Heart right ventricle (tissue), 16 donors: ENCODE measurements around the gene CARD18. TPM values are rescaled to one million over a fixed set of nuclear protein-coding genes. Genes with fewer than 3 reads are reported as not detected.

Source experiments
- ATAC-seq, 8 donors: fragments of 200-7000 bp; cut with Tn5 transposase; one replicate each; pipeline ENCODE4 v1.9.1; 2020; ENCODE audit warnings: mild to moderate bottlenecking in 8 of 8, moderate library complexity in 8 of 8, moderate number of reproducible peaks in 1 of 8
- DNase-seq, 2 donors: peaks; one replicate each; pipeline ENCODE4 v3.0.0-alpha.2; 2020
- H3K27ac ChIP-seq, 10 donors: fragments of 200-600 bp; sonication (generic) in 2 of 10; one replicate each; pipeline versions ENCODE4 v1.5.0 to v1.8.0; 2020 to 2022; ENCODE audit warnings: mild to moderate bottlenecking in 3 of 10
- H3K27me3 ChIP-seq, 7 donors: fragments of 200-600 bp; one replicate each; pipeline ENCODE4 v1.8.0; 2021 to 2022; ENCODE audit warnings: mild to moderate bottlenecking in 2 of 7
- H3K36me3 ChIP-seq, 9 donors: fragments of 200-600 bp; sonication (generic) in 1 of 9; one replicate each; pipeline versions ENCODE4 v1.5.0 to v1.8.0; 2020 to 2022; ENCODE audit warnings: mild to moderate bottlenecking in 2 of 9
- H3K4me1 ChIP-seq, 9 donors: fragments of 200-600 bp; sonication (generic) in 1 of 9; one replicate each; pipeline versions ENCODE4 v1.5.0 to v1.8.0; 2020 to 2022; ENCODE audit warnings: mild to moderate bottlenecking in 4 of 9
- H3K4me3 ChIP-seq, 10 donors: fragments of 200-600 bp; sonication (generic) in 2 of 10; one replicate each; pipeline versions ENCODE4 v1.5.0 to v1.8.0; 2020 to 2022; ENCODE audit warnings: mild to moderate bottlenecking in 7 of 10, moderate library complexity in 2 of 10
- H3K9me3 ChIP-seq, 11 donors: fragments of 200-600 bp in 10 of 11; sonication (generic) in 2 of 11; one replicate each; pipeline versions ENCODE4 v1.5.0 to v1.8.0; 2013 to 2022; ENCODE audit warnings: mild to moderate bottlenecking in 2 of 11, control low read depth in 1 of 11, moderate library complexity in 1 of 11
- CTCF ChIP-seq, 9 donors: fragments of 200-600 bp; sonication (generic) in 2 of 9; IDR thresholded peaks; one replicate each; pipeline versions ENCODE4 v1.5.0 to v1.8.0; 2021 to 2022; ENCODE audit warnings: antibody characterized with exemption in 9 of 9, mild to moderate bottlenecking in 5 of 9, moderate library complexity in 1 of 9
- WGBS, 2 donors: extraction: QIAGEN DNeasy Blood & Tissue Kit; methylation state at CpG; one replicate each; pipeline ENCODE4 v1.1.7; 2013; ENCODE audit warnings: inconsistent platforms in 1 of 2; 5-methylcytosine and 5-hydroxymethylcytosine counted together
- intact Hi-C, 10 donors: fragments of 100-400 bp; cut with DNase I; formaldehyde crosslinking; loops; one replicate each; pipeline versions ENCODE4 v1.11.1 to v1.14.2; 2022
- long read RNA-seq, 3 donors: library from polyadenylated mRNA; unstranded; transcript quantifications; one replicate each; pipeline ENCODE4 v2.0.0, GENCODE V29; 2020 to 2021
- polyA plus RNA-seq, 2 donors: library from polyadenylated mRNA; stranded (reverse); fragments of 200-250 nt; gene quantifications; one replicate each; pipeline ENCODE4 v1.2.3, GENCODE V29; 2013
- total RNA-seq, 10 donors: library from RNA; stranded (reverse); fragmentation: NEBNext Ultra II Directional in 3 of 10; extraction: Animal tissue kit (Norgen Biotek cat#: 25700) in 3 of 10; gene quantifications; one replicate each; pipeline versions ENCODE4 v1.2.1 to v1.2.4, GENCODE V29; 2021 to 2023
- donor health status: Arrhythmogenic right ventricular cardiomyopathy.
- donor health status: ischemic (EF 13 %, LVEDD 7.1; RV severe dilation, severe dysfunction).
- donor health status: healthy with polysubstance abuse.
- donor health status: DM: no; HTN: yes; CAD: no.
- donor health status: DM: no; HTN: no; CAD: no.
- donor health status: ischemic (EF 25% LVEDD 6.9; RV normal size, moderate dysfunction).
- donor health status: ischemic (EF 25% LVEDD 5.7; RV mildly dilated, moderate dysfunction).
- donor health status: healthy.
- donor health status: DM: yes; HTN: yes; CAD: no.
- donor health status: Ischemic cardiomyopathy.
- donor health status: ischemic (EF 35%, LVEDD 5.7; RV mildly dilated, moderate dysfunction).
- donor health status: nonischemic (EF 11% LVEDD 7.7; RV severe dilation, severe dysfunction).
- donor health status: DM: yes; HTN: yes; CAD: no.
- donor health status: PGD.
- donor health status: ischemic (EF 29% LVEDD 5.4; RV normal size, mild dysfunction).
- donor health status: nonischemic (EF 23%, LVEDD 6.1; RV moderate dilation, normal function).

The CARD18 gene, protein sequence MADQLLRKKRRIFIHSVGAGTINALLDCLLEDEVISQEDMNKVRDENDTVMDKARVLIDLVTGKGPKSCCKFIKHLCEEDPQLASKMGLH
- total RNA-seq (under 1 TPM in 1 of 10 donors, not detected in 9; 0.67 TPM), polyA plus RNA-seq (1 to 10 TPM in 1 of 2 donors, under 1 TPM in 1; 0.07 to 2.3 TPM)
- long read RNA-seq, donor 1, result 0 reads
- long read RNA-seq, donor 2, result 0 reads
- long read RNA-seq, donor 3, result 0 reads

DNA sequence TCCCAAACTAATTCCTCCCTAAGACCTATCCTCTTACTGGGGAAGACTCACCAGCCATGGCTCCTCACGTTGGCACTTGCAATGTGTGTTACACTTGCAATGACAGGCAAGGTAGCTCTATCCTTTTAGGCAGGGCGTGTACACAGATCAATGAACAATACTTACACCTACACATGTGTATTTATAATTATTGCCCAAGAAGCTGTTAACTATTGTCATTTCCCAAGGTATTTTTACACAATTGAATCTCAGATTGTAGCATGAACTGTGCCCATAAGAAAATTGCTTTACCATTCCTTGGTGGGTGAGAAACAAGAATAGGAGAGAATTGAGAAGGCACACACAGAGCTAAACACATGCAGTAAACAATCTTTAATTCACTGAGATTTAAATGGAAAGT is at the start of gene CARD18:
Gene CARD18 (minus strand): TSS at position 101 of the 400 bp plus-strand sequence. CDS start 43 bp downstream, at position 58.
- ATAC-seq, result no peak

DNA sequence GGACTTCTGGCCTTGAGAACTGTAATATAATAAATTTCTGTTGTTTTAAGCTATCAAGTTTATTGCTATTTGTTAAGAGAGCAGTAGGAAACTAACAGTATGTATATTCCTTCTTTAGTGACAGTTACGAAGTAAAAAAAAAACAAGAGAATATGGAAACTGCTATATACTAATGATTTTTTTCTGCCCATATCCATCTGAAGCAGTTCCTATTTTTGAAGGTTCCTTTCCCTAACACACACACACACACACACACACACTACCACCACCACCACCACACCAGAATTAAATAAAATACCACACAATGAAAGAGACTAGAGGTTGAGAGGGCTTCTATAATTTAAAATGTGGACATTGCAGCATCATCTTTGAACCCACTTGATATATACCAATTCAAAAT is 44.4 kb upstream of the CARD18 start:
- Histone ChIP-seq H3K9me3 (no peaks in the 10 kb centered on the region), H3K4me3 (no peak overlapping the region), H3K27ac (peak overlapping the region in 1 of 10 donors; percentile 16), H3K27me3 (no peaks in the 10 kb centered on the region), H3K4me1 (peaks cover 0 to 29% (median 0%) of the 10 kb centered on the region in 9 donors), H3K36me3 (no peaks in the 10 kb centered on the region)
- DNase-seq, result no peak
- 88% methylated on average over 1 of the region's 1 CpG for WGBS, 2 donors
- TF ChIP-seq CTCF (IDR thresholded peaks at IDR 0.05), result no peak
- intact Hi-C loops, result no loop called here
- ATAC-seq, result no peak

More for the DNA sequence above, at the start of gene CARD18:
- intact Hi-C loops, result no loop called here
- H3K4me3 ChIP-seq, result no peak within 1 kb of the TSS
- TF ChIP-seq CTCF (IDR thresholded peaks at IDR 0.05), result no peak
- H3K27me3 ChIP-seq, result no peaks in the 10 kb centered on the region
- H3K27ac ChIP-seq, result no peak within 1 kb of the TSS
- no peak for DNase-seq
- H3K4me1 ChIP-seq, result peaks cover 0 to 27% (median 5%) of the 10 kb centered on the region in 9 donors
- H3K9me3 ChIP-seq, result peaks cover 0 to 8% (median 0%) of the 10 kb centered on the region in 11 donors
- 84 to 91% methylated on average over 2 of the region's 2 CpGs for WGBS, 2 donors
- H3K36me3 ChIP-seq, result no peaks in the 10 kb centered on the region

GRCh38 chr11:105183426-105183825 is 43.9 kb upstream of the CARD18 start:
- peaks cover 0 to 29% (median 0%) of the 10 kb centered on the region in 9 donors for H3K4me1 ChIP-seq
- no peaks in the 10 kb centered on the region for H3K27me3 ChIP-seq
- 47% methylated on average over 3 of the region's 3 CpGs for WGBS, 2 donors
- ATAC-seq (no peak), DNase-seq (no peak)
- H3K9me3 ChIP-seq, result no peaks in the 10 kb centered on the region
- no peaks in the 10 kb centered on the region for H3K36me3 ChIP-seq
- H3K4me3 ChIP-seq, result no peak overlapping the region
- H3K27ac ChIP-seq, result peak overlapping the region in 1 of 10 donors; percentile 74
- TF ChIP-seq CTCF (IDR thresholded peaks at IDR 0.05), result no peak
- intact Hi-C loops, result no loop called here

- intact Hi-C loops, result no loop called here
- no peaks in the 10 kb centered on the region for H3K9me3 ChIP-seq
- no peak for TF ChIP-seq CTCF (IDR thresholded peaks at IDR 0.05)
- no peaks in the 10 kb centered on the region for H3K36me3 ChIP-seq
- peak overlapping the region in 3 of 10 donors; percentile 12 to 74 (median 32) for H3K27ac ChIP-seq
- 79 to 96% methylated on average over 1 of the region's 1 CpG for WGBS, 2 donors
- H3K4me3 ChIP-seq, result no peak overlapping the region
- peaks cover 0 to 29% (median 0%) of the 10 kb centered on the region in 9 donors for H3K4me1 ChIP-seq
- no peak for DNase-seq
- H3K27me3 ChIP-seq, result no peaks in the 10 kb centered on the region
- ATAC-seq, result peak in 3 of 8 donors; percentile 54 to 64 (median 55)
Measured at GRCh38 chr11:105181521-105181920, 42.0 kb upstream of the CARD18 start.
